ENCODE measurements around the gene CDC45. TPM values are rescaled to one million over a fixed set of nuclear protein-coding genes. Genes with fewer than 3 reads are reported as not detected.

The CDC45 gene
- total RNA-seq, 4 donors from 2014 or later: 0.27 TPM; not detected in 3

DNA sequence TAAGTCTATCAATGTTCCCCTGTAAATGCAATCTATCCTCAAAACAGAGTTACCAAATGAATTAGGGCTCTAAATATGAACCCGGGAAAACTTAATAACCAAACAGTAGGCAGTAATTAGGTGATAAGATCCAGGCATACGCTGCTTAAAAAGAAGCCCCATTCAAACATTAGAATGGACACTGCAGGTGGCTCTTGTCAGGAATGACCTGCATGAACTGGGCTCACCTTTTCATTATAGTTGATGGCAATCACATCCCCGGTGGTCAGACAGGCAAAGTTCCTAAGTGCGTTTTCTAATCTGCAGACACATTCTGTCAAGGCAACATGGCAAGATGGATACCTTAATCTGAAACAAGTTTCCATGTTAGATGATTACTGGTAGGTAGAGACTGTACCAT is 14.7 kb upstream of the CDC45 start:
- H3K27me3 ChIP-seq: no peaks in the 10 kb centered on the region
- TF ChIP-seq CTCF (IDR thresholded peaks at IDR 0.05 in 4 of 5, conservative IDR thresholded peaks at IDR 0.05 in 1 of 5) (no peak), POLR2A (IDR thresholded peaks at IDR 0.05) (no peak)
- H3K4me3 ChIP-seq: no peak overlapping the region
- no peak overlapping the region for H3K27ac ChIP-seq
- DNase-seq (no peak), ATAC-seq (no peak)
- H3K36me3 ChIP-seq: peaks cover 0 to 100% of the 10 kb centered on the region in 2 donors
- in situ Hi-C loops (cut with MboI; ENCODE audit: low sequenced_read_pairs in 4 of 4): loop anchor here in 1 of 4 donors (25.0 kb wide), 1 partner anchor 278 kb away; the partner anchor contains the start of gene SLC25A1
- intact Hi-C loops (cut with DNase I; ENCODE audit: low total_unique reads): no loop called here
- H3K4me1 ChIP-seq: no peaks in the 10 kb centered on the region
- H3K9me3 ChIP-seq: no peaks in the 10 kb centered on the region

- no peaks in the 10 kb centered on the region for H3K27me3 ChIP-seq
- H3K4me1 ChIP-seq: no peaks in the 10 kb centered on the region
- H3K36me3 ChIP-seq: peaks cover 0 to 100% of the 10 kb centered on the region in 2 donors
- in situ Hi-C loops (cut with MboI; ENCODE audit: low sequenced_read_pairs in 4 of 4): loop anchor here in 1 of 4 donors (25.0 kb wide), 1 partner anchor 279 kb away; the partner anchor contains the start of gene SLC25A1
- no peak overlapping the region for H3K4me3 ChIP-seq
- ATAC-seq (no peak), DNase-seq (no peak)
- TF ChIP-seq CTCF (IDR thresholded peaks at IDR 0.05 in 4 of 5, conservative IDR thresholded peaks at IDR 0.05 in 1 of 5) (no peak), POLR2A (IDR thresholded peaks at IDR 0.05) (no peak)
- H3K9me3 ChIP-seq: no peaks in the 10 kb centered on the region
- no peak overlapping the region for H3K27ac ChIP-seq
- intact Hi-C loops (cut with DNase I; ENCODE audit: low total_unique reads): no loop called here
Measured at GRCh38 chr22:19466126-19466716, 13.5 kb upstream of the CDC45 start.

GRCh38 chr22:19466848-19467752 is 12.6 kb upstream of the CDC45 start:
- H3K27ac ChIP-seq: no peak overlapping the region
- H3K4me3 ChIP-seq: no peak overlapping the region
- intact Hi-C loops (cut with DNase I; ENCODE audit: low total_unique reads): no loop called here
- ATAC-seq (no peak), DNase-seq (no peak)
- in situ Hi-C loops (cut with MboI; ENCODE audit: low sequenced_read_pairs in 4 of 4): loop anchor here in 1 of 4 donors (25.0 kb wide), 1 partner anchor 280 kb away; the partner anchor contains the start of gene SLC25A1
- H3K36me3 ChIP-seq: peaks cover 0 to 99% of the 10 kb centered on the region in 2 donors
- H3K4me1 ChIP-seq: no peaks in the 10 kb centered on the region
- H3K27me3 ChIP-seq: no peaks in the 10 kb centered on the region
- no peak for TF ChIP-seq CTCF (IDR thresholded peaks at IDR 0.05 in 4 of 5, conservative IDR thresholded peaks at IDR 0.05 in 1 of 5)
- no peak for TF ChIP-seq POLR2A (IDR thresholded peaks at IDR 0.05)
- no peaks in the 10 kb centered on the region for H3K9me3 ChIP-seq

DNA sequence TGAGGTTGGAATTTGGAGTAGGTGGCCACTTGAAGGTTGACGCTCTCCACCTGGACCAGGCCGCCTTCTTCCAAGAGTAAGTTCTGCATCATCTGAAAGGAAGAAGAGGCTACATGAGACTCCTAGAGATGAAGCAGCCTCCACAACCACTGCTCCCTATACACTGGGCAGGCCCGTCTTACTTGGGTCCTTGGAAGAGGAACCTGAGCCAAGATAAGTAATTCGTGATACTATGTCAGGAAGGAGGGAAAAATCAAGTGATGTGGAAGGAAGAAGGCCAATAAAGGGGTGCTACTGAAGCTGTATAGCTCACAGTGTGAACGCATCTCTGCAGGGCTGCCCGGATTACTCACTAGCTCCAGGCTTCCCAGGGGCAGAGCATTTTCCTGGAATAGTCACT is 11.8 kb upstream of the CDC45 start:
- H3K4me1 ChIP-seq: peaks cover 0 to 3% of the 10 kb centered on the region in 2 donors
- H3K27ac ChIP-seq: no peak overlapping the region
- no peak for DNase-seq
- no peaks in the 10 kb centered on the region for H3K27me3 ChIP-seq
- in situ Hi-C loops (cut with MboI; ENCODE audit: low sequenced_read_pairs in 4 of 4) (loop anchor here in 1 of 4 donors (25.0 kb wide), 1 partner anchor 281 kb away; the partner anchor contains the start of gene SLC25A1), intact Hi-C loops (cut with DNase I; ENCODE audit: low total_unique reads) (no loop called here)
- no peaks in the 10 kb centered on the region for H3K9me3 ChIP-seq
- peaks cover 0 to 99% of the 10 kb centered on the region in 2 donors for H3K36me3 ChIP-seq
- no peak for ATAC-seq
- H3K4me3 ChIP-seq: no peak overlapping the region
- TF ChIP-seq POLR2A (IDR thresholded peaks at IDR 0.05) (no peak), CTCF (IDR thresholded peaks at IDR 0.05 in 4 of 5, conservative IDR thresholded peaks at IDR 0.05 in 1 of 5) (no peak)
